Heart left ventricle (tissue), 16 donors: ENCODE results near the gene TMEM242. TPM values are rescaled to one million over a fixed set of nuclear protein-coding genes. Genes with fewer than 3 reads are reported as not detected.

Experiments
- ATAC-seq, 4 donors: fragments of 200-7000 bp; cut with Tn5 transposase; one replicate each; pipeline ENCODE4 v1.9.1; 2020 to 2022; ENCODE audit warnings: moderate library complexity in 4 of 4, mild to moderate bottlenecking in 3 of 4, moderate number of reproducible peaks in 1 of 4
- DNase-seq, 5 donors: peaks; one replicate each; pipeline ENCODE4 v3.0.0-alpha.2; 2020
- H3K27ac ChIP-seq, 12 donors: fragments of 200-600 bp; sonication (generic) in 4 of 12; one replicate each; pipeline versions ENCODE4 v1.5.0 to v1.8.0; 2016 to 2022; ENCODE audit warnings: mild to moderate bottlenecking in 2 of 12
- H3K27me3 ChIP-seq, 9 donors: fragments of 200-600 bp; sonication (generic) in 2 of 9; one replicate each; pipeline versions ENCODE4 v1.5.1 to v1.8.0; 2016 to 2022; ENCODE audit warnings: mild to moderate bottlenecking in 3 of 9
- H3K36me3 ChIP-seq, 9 donors: fragments of 200-600 bp; sonication (generic) in 2 of 9; one replicate each; pipeline versions ENCODE4 v1.5.0 to v1.8.0; 2018 to 2022; ENCODE audit warnings: mild to moderate bottlenecking in 2 of 9
- H3K4me1 ChIP-seq, 12 donors: fragments of 200-600 bp; sonication (generic) in 4 of 12; one replicate each; pipeline versions ENCODE4 v1.5.0 to v1.8.0; 2016 to 2022; ENCODE audit warnings: mild to moderate bottlenecking in 3 of 12
- H3K4me3 ChIP-seq, 12 donors: fragments of 200-600 bp; sonication (generic) in 4 of 12; one replicate each; pipeline versions ENCODE4 v1.5.0 to v1.8.0; 2017 to 2022; ENCODE audit warnings: mild to moderate bottlenecking in 9 of 12, moderate library complexity in 4 of 12
- H3K9me3 ChIP-seq, 12 donors: fragments of 200-600 bp; sonication (generic) in 4 of 12; one replicate each; pipeline versions ENCODE4 v1.5.0 to v1.8.0; 2016 to 2022; ENCODE audit warnings: mild to moderate bottlenecking in 1 of 12
- POLR2A ChIP-seq, 2 donors: fragments of 450-650 bp; IDR thresholded peaks; one replicate each; pipeline ENCODE4 v1.6.1; 2017; ENCODE audit warnings: antibody characterized with exemption in 2 of 2, mild to moderate bottlenecking in 2 of 2, moderate library complexity in 2 of 2
- WGBS, 4 donors: extraction: QIAGEN DNeasy Blood & Tissue Kit in 2 of 4; methylation state at CpG; one replicate each; pipeline versions ENCODE4 v1.1.5 to v1.1.7; 2013 to 2018; 5-methylcytosine and 5-hydroxymethylcytosine counted together
- intact Hi-C, 10 donors: fragments of 100-400 bp; cut with DNase I; formaldehyde crosslinking; loops; one replicate each; pipeline versions ENCODE4 v1.11.1 to v1.14.2; 2022
- polyA plus RNA-seq, 2 donors: library from polyadenylated mRNA; stranded (reverse); fragments of 200-250 nt; gene quantifications; one replicate each; pipeline ENCODE4 v1.2.3, GENCODE V29; 2013
- total RNA-seq, 9 donors: library from RNA; depleted of rRNA in 2 of 9; stranded (reverse); fragments of >200 nt in 2 of 9; fragmentation: NEBNext Ultra II Directional in 3 of 9; extraction: Animal tissue kit (Norgen Biotek cat#: 25700) in 3 of 9; gene quantifications; one replicate each; pipeline versions ENCODE4 v1.1.0 to v1.2.4, GENCODE V29; 2016 to 2023
- TF ChIP-seq, protein P1 (sequence below), 12 donors: fragments of 200-600 bp; sonication (generic) in 4 of 12; IDR thresholded peaks; one replicate each; pipeline versions ENCODE4 v1.5.0 to v1.8.0; 2018 to 2022; ENCODE audit warnings: antibody characterized with exemption in 12 of 12, mild to moderate bottlenecking in 5 of 12
- donor health status: ischemic (EF 13 %, LVEDD 7.1; RV severe dilation, severe dysfunction).
- donor health status: healthy with polysubstance abuse.
- donor health status: DM: no; HTN: yes; CAD: no.
- donor health status: DM: no; HTN: no; CAD: no.
- donor health status: ischemic (EF 25% LVEDD 6.9; RV normal size, moderate dysfunction).
- donor health status: ischemic (EF 25% LVEDD 5.7; RV mildly dilated, moderate dysfunction).
- donor health status: healthy.
- donor health status: DM: yes; HTN: yes; CAD: no.
- donor health status: ischemic (EF 35%, LVEDD 5.7; RV mildly dilated, moderate dysfunction).
- donor health status: nonischemic (EF 11% LVEDD 7.7; RV severe dilation, severe dysfunction).
- donor health status: DM: yes; HTN: yes; CAD: no.
- donor health status: PGD.
- donor health status: ischemic (EF 29% LVEDD 5.4; RV normal size, mild dysfunction).
- donor health status: nonischemic (EF 23%, LVEDD 6.1; RV moderate dilation, normal function).

Gene TMEM242
- total and polyA plus RNA-seq, 11 donors: 5.9 to 18.3 (median 13.2) TPM

DNA sequence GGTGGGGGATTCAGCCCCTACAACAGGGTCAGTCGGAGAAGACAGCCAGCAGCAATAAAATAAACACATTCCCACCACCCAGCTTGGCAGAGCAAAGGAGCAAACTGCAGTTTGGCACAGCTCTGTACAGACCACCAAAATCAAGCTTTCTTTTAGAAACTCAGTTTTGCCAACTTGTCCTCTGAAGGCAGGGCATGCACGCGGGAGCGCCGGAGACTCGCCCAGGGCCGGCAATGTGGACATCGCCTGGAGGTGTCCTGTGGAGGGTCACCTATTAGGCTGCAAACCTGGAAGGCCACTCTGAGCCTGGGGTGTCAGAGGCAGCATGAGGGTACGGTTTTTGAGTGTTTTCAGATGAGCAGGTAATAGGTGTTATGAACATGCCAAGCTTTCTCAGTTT, 34.7 kb downstream of the TMEM242 start:
- no peak overlapping the region for H3K27ac ChIP-seq
- no peaks in the 10 kb centered on the region for H3K9me3 ChIP-seq
- intact Hi-C loops: no loop called here
- 96 to 99% (median 98%) methylated on average over 8 to 9 of the region's 9 CpGs for WGBS, 4 donors
- H3K36me3 ChIP-seq: peaks cover 0 to 53% (median 34%) of the 10 kb centered on the region in 9 donors
- no peak for ATAC-seq
- no peaks in the 10 kb centered on the region for H3K4me1 ChIP-seq
- no peak for TF ChIP-seq POLR2A (IDR thresholded peaks at IDR 0.05)
- TF ChIP-seq, protein P1, sequence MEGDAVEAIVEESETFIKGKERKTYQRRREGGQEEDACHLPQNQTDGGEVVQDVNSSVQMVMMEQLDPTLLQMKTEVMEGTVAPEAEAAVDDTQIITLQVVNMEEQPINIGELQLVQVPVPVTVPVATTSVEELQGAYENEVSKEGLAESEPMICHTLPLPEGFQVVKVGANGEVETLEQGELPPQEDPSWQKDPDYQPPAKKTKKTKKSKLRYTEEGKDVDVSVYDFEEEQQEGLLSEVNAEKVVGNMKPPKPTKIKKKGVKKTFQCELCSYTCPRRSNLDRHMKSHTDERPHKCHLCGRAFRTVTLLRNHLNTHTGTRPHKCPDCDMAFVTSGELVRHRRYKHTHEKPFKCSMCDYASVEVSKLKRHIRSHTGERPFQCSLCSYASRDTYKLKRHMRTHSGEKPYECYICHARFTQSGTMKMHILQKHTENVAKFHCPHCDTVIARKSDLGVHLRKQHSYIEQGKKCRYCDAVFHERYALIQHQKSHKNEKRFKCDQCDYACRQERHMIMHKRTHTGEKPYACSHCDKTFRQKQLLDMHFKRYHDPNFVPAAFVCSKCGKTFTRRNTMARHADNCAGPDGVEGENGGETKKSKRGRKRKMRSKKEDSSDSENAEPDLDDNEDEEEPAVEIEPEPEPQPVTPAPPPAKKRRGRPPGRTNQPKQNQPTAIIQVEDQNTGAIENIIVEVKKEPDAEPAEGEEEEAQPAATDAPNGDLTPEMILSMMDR (IDR thresholded peaks at IDR 0.05): no peak
- no peak for DNase-seq
- H3K4me3 ChIP-seq: no peak overlapping the region
- H3K27me3 ChIP-seq: no peaks in the 10 kb centered on the region

DNA sequence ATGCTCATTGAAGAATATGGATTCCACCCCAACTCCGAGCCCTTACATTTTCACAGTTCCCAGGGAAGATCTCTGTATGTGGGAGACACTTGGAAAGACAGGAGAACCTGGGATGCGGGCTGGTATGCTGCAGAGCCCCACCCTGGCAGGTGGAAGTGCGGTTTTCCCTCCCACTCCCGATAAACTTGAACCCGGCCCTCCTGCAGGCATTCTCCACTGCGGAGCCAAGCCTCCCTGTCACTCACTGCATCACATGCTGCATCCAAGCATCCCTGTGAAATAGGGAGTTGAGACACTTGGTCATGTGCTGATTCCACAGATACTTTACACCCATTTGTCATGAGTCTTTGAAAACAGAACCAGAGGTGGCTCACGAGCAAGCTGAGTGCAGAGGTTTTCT, 35.4 kb downstream of the TMEM242 start:
- TF ChIP-seq, protein P1 (IDR thresholded peaks at IDR 0.05): no peak
- TF ChIP-seq POLR2A (IDR thresholded peaks at IDR 0.05): no peak
- Histone ChIP-seq H3K4me1 (no peaks in the 10 kb centered on the region), H3K27me3 (no peaks in the 10 kb centered on the region), H3K9me3 (no peaks in the 10 kb centered on the region), H3K4me3 (no peak overlapping the region), H3K36me3 (peaks cover 0 to 52% (median 34%) of the 10 kb centered on the region in 9 donors), H3K27ac (no peak overlapping the region)
- ATAC-seq (no peak), DNase-seq (no peak)
- WGBS, 4 donors: 89 to 100% (median 92%) methylated on average over 2 to 7 of the region's 7 CpGs
- intact Hi-C loops: no loop called here

DNA sequence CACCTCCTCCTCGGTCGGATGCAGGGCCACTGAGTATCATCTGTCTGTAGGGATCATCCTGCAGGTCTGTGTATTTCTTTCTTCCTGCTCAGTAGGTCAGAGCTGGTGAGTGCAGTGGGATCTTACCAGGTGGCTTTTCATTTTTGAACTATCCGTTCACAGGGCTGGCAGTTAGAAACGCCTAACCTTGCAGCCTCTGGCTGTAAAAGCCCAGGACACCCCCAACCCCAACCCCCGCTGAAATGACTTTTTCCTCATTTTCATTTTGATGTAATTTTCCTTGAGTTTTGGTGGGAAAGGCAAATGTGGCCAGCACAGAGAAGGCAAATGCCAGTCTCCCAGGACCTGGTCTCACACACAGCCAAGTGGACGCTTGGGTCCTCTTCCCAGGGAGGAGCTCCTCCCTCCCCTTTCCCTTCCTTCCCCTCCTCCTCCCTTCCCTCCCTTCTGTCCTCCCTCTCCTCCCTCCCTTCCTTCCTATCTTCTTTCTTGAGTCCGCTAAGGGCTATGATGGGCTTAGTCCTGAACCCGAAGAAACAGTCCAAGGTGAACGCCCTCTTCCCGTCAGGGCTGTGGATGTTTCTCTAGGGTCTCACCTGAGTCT, 36.0 kb downstream of the TMEM242 start:
- Histone ChIP-seq H3K4me1 (no peaks in the 10 kb centered on the region), H3K27ac (no peak overlapping the region), H3K36me3 (peaks cover 0 to 46% (median 30%) of the 10 kb centered on the region in 9 donors), H3K4me3 (no peak overlapping the region), H3K9me3 (no peaks in the 10 kb centered on the region), H3K27me3 (no peaks in the 10 kb centered on the region)
- no peak for ATAC-seq
- no peak for DNase-seq
- WGBS, 4 donors: 77 to 81% (median 79%) methylated on average over 10 of the region's 10 CpGs
- no peak for TF ChIP-seq POLR2A (IDR thresholded peaks at IDR 0.05)
- TF ChIP-seq, protein P1 (IDR thresholded peaks at IDR 0.05): no peak
- intact Hi-C loops: no loop called here

DNA sequence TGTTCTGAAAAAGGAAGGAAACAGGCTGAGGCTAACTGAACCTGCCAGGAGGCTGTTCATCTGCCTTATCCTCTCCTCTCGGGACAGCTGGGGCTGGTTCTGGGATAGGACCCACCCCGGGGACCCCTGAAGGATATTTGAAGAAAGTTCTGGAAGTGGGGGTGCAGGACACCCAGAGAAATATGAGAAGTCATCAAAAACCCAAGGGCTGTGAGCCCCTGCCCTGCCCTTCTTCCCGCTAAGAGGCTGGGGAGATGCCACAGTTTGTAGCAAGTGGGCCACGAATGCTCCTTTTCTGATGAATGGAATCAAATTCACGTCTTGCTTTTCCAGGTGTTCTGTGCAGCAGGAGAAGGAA, 37.9 kb downstream of the TMEM242 start:
- Histone ChIP-seq H3K27me3 (no peaks in the 10 kb centered on the region), H3K36me3 (peaks cover 0 to 27% (median 11%) of the 10 kb centered on the region in 9 donors), H3K4me1 (peaks cover 0 to 11% (median 0%) of the 10 kb centered on the region in 12 donors), H3K4me3 (no peak overlapping the region), H3K27ac (no peak overlapping the region), H3K9me3 (no peaks in the 10 kb centered on the region)
- intact Hi-C loops: no loop called here
- TF ChIP-seq, protein P1 (IDR thresholded peaks at IDR 0.05): no peak
- TF ChIP-seq POLR2A (IDR thresholded peaks at IDR 0.05): no peak
- ATAC-seq (no peak), DNase-seq (no peak)
- WGBS, 4 donors: 71 to 84% (median 81%) methylated on average over 5 of the region's 5 CpGs
